AG09319 (cell line): ENCODE measurements around the gene ARHGAP8.

ENCODE experiments used
- DNase-seq: peaks from one replicate; pipeline ENCODE4 v3.0.0-alpha.2; 2010; ENCODE audit warnings: low read depth; ENCODE audit errors: extremely low read depth
- TF ChIP-seq, protein P1 (sequence below): IDR thresholded peaks from 2 replicates; pipeline ENCODE4 v1.5.1; 2011; ENCODE audit warnings: low read depth, mild to moderate bottlenecking, inconsistent platforms, low read length, moderate library complexity

The ARHGAP8 gene

DNA sequence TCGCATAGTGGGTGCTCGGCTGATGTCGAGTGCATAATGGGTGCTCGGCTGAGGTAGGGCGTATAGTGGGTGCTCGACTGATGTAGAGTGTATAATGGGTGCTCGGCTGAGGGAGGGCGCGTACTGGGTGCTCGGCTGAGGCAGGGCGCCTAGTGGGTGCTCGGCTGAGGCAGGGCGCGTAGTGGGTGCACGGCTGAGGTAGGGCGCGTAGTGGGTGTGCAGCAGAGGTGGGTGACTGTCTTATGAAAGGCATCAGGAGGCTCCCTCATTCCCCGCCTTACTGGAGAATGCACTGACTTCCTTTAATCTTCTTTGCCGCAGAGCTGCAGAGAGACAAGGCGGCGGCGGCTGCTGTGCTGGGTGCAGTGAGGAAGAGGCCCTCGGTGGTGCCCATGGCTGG lies 33.8 kb downstream of the ARHGAP8 start:
- no peak for DNase-seq
- TF ChIP-seq, protein P1, sequence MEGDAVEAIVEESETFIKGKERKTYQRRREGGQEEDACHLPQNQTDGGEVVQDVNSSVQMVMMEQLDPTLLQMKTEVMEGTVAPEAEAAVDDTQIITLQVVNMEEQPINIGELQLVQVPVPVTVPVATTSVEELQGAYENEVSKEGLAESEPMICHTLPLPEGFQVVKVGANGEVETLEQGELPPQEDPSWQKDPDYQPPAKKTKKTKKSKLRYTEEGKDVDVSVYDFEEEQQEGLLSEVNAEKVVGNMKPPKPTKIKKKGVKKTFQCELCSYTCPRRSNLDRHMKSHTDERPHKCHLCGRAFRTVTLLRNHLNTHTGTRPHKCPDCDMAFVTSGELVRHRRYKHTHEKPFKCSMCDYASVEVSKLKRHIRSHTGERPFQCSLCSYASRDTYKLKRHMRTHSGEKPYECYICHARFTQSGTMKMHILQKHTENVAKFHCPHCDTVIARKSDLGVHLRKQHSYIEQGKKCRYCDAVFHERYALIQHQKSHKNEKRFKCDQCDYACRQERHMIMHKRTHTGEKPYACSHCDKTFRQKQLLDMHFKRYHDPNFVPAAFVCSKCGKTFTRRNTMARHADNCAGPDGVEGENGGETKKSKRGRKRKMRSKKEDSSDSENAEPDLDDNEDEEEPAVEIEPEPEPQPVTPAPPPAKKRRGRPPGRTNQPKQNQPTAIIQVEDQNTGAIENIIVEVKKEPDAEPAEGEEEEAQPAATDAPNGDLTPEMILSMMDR: no peak

DNA sequence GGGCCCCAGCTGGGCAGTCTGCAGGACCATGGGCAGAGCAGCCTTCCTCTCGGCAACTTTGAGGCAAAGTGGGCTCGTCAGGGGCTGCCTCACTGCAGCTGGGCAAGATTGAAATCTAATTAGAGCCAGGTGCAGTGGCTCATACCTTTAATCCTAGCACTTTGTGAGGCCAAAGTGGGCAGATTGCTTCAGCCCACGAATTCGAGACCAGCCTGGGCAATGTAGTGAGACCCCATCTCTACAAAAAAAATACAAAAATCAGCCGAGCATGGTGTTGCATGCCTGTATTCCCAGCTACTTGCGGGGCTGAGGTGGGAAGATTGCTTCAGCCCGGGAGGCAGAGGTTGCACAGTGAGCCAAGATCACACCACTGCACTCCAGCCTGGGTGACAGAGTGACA lies 34.2 kb downstream of the ARHGAP8 start:
- TF ChIP-seq, protein P1: no peak

DNA sequence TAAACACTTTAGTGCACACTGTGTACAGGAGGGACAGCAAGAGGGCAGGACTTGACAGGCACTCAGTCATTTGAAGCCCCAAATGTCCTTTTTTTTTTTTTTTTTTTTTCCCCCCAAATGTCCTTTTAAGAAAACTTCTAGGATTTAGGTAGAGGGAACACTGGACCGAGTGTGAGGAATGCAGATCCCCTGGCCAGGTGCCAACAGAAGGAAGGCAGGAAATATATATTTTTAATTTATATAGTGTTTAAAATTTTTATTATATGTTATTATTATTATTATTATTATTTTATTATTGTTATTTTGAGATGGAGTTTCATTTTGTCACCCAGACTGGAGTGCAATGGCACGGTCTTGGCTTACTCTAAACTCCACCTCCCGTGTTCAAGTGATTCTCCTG lies 35.5 kb downstream of the ARHGAP8 start:
- TF ChIP-seq, protein P1: no peak
- no peak for DNase-seq

More for the DNA sequence above, 34.2 kb downstream of the ARHGAP8 start:
- DNase-seq: no peak

DNA sequence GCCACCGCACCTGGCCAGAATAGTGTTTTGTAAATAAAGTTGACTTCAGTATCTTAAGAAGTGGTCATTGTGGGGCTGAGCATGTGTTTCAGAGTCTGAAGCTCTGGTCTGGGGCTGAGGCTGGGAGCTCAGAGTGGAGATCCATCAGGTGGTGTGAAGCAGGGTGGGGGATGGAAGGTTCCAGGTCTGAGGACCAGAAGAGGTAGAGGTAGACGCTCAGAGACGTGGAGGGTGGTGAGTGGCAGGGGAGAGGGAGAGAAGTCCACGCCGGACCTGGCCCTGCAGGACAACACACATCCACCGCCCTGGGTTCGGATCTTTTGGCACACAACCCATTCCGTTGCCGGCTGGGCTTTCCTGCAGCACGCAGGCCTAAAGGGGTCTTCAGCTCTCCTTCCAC lies 40.7 kb downstream of the ARHGAP8 start:
- TF ChIP-seq, protein P1: no peak
- no peak for DNase-seq

DNA sequence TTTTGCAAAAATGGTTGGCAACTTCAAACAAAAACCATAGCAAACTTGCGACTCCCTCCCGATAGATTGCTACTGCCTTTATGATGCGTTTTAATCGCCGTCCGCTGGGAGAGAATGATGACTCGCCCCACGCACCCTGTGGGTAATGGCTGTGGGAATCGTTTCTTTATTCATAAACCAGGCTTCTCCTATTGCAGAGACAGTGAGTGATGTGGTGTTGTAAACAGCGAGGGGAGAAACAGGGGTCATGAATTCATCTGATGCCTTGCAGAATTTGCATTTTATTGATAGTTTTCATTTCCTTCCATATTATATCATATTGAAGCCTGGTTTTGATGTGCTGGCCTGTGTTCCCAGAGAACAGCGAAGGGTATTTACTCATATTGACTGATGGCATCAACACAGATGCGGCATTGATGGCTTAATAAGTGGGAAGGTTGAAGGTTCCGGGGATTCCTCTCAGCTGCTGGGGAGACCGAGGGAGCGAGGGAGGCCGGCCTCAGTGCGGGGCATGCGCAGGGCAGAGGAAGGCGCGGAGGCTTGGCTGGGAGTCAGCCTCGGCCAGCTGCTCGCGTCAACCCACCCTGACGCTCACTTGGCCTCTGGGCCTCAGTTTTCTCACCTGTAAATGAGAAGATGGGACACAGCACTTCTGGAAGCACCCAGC lies 41.3 kb downstream of the ARHGAP8 start:
- TF ChIP-seq, protein P1: no peak
- no peak for DNase-seq

DNA sequence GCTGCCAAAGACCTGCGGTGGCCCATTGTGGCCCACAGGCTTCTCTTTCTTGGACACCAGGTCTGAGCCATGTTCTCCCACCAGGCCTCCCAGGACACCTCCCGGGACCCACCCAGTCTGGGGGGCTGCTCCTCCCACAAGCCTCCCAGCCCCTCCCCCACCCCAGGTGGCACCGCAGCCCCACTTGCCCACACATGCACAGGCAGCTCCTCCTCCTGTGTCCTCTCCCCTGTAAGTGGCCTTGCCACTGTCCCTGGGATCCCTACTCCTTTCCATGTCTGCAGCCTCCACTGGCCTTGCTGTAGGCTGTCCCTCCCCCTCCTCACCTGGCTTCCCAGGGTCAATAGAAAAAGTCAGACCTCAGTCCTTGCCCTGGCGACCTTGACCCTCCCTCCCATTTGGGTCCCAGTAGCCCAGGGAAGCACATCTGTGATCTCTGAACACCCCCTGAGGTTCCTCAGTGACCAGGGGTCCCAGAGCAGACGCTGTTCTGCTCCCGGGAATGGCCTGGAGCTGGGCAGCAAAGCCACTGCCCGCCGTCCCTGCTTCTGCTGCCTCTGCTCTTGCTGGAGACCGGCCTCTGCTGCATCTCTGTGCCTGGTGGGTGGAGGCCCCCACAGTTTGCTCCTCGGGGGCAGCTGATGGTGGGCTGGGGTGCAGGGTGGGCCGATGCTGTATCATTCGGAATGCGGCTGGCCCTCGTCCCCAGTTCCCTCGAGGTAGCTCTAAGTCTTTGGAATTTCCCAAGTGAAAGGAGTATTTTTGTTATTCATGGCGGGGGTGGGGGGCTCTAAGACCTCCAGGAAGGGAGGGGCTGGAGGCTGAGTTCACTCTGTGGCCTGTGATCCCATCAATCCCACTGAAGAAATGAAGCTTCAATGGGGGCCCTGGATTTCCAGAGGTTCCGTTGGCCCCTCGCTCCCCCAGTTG lies 43.6 kb downstream of the ARHGAP8 start:
- TF ChIP-seq, protein P1: no peak
- DNase-seq: no peak

DNA sequence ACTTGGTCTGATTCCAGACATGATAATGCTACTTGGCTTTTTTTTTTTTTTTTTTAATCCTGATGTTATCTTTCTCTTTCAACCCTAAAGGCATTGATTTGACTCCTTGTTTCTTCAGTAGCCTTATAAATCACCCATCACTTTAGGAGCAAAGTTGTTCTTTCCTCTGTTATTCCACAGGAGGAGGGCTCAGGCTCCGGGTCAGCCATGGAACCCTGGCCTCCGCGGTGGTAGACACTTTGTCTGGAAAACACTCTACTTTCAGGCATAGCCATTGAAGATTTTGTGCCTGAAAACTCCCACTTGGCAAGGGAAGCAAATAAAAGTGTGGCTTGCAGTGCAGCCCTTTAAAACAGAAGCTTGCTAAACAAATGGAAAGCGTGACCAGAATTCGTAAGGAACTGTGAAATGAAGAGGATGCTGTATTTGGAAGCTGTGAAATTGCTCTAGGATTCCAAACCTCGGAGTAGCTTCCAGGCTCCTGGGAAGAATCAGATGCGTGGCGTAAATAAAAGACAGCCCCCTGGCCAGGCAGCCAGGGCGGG lies 44.9 kb downstream of the ARHGAP8 start:
- DNase-seq: no peak
- TF ChIP-seq, protein P1: no peak
